ENCODE data around the gene REL.
"Not testable (repeated sequence)": the region's sequence is repeated elsewhere in the genome, so short reads cannot be mapped to it uniquely, and the experiment has no call there.

Gene REL

GRCh38 chr2:60847854-60848253, 33.5 kb upstream of the REL start:
- H3K4me3 ChIP-seq (ENCODE audit: low read length) = no peak overlapping the region
- H3K36me3 ChIP-seq (ENCODE audit: control insufficient read depth, low read depth, low read length) = no peaks in the 10 kb centered on the region
- H3K27me3 ChIP-seq (ENCODE audit: control insufficient read depth, insufficient read depth, low read length) = no peaks in the 10 kb centered on the region
- H3K27ac ChIP-seq (ENCODE audit: low read length) = no peak overlapping the region
- no peaks in the 10 kb centered on the region for H3K9me3 ChIP-seq (ENCODE audit: control insufficient read depth, low read depth, low read length)
- H3K9ac ChIP-seq (ENCODE audit: low read length) = no peak overlapping the region
- no peaks in the 10 kb centered on the region for H3K4me1 ChIP-seq (ENCODE audit: control insufficient read depth, low read depth, low read length)

GRCh38 chr2:60849187-60849586, 32.2 kb upstream of the REL start:
- H3K27me3 ChIP-seq (ENCODE audit: control insufficient read depth, insufficient read depth, low read length) = no peaks in the 10 kb centered on the region
- no peak overlapping the region for H3K27ac ChIP-seq (ENCODE audit: low read length)
- H3K4me1 ChIP-seq (ENCODE audit: control insufficient read depth, low read depth, low read length) = no peaks in the 10 kb centered on the region
- no peaks in the 10 kb centered on the region for H3K36me3 ChIP-seq (ENCODE audit: control insufficient read depth, low read depth, low read length)
- no peak overlapping the region for H3K9ac ChIP-seq (ENCODE audit: low read length)
- H3K4me3 ChIP-seq (ENCODE audit: low read length) = no peak overlapping the region
- H3K9me3 ChIP-seq (ENCODE audit: control insufficient read depth, low read depth, low read length) = no peaks in the 10 kb centered on the region

GRCh38 chr2:60852282-60852860, 29.0 kb upstream of the REL start:
- no peak overlapping the region for H3K27ac ChIP-seq (ENCODE audit: low read length)

GRCh38 chr2:60853531-60853930, 27.8 kb upstream of the REL start:
- H3K9me3 ChIP-seq (ENCODE audit: control insufficient read depth, low read depth, low read length) = no peaks in the 10 kb centered on the region
- H3K36me3 ChIP-seq (ENCODE audit: control insufficient read depth, low read depth, low read length) = no peaks in the 10 kb centered on the region
- H3K4me1 ChIP-seq (ENCODE audit: control insufficient read depth, low read depth, low read length) = no peaks in the 10 kb centered on the region
- H3K4me3 ChIP-seq (ENCODE audit: low read length) = no peak overlapping the region
- H3K27ac ChIP-seq (ENCODE audit: low read length) = no peak overlapping the region
- no peaks in the 10 kb centered on the region for H3K27me3 ChIP-seq (ENCODE audit: control insufficient read depth, insufficient read depth, low read length)
- no peak overlapping the region for H3K9ac ChIP-seq (ENCODE audit: low read length)

More at GRCh38 chr2:60852282-60852860, 29.0 kb upstream of the REL start:
- H3K9me3 ChIP-seq (ENCODE audit: control insufficient read depth, low read depth, low read length) = no peaks in the 10 kb centered on the region
- H3K4me1 ChIP-seq (ENCODE audit: control insufficient read depth, low read depth, low read length) = no peaks in the 10 kb centered on the region
- no peak overlapping the region for H3K4me3 ChIP-seq (ENCODE audit: low read length)
- no peaks in the 10 kb centered on the region for H3K36me3 ChIP-seq (ENCODE audit: control insufficient read depth, low read depth, low read length)
- H3K27me3 ChIP-seq (ENCODE audit: control insufficient read depth, insufficient read depth, low read length) = no peaks in the 10 kb centered on the region
- no peak overlapping the region for H3K9ac ChIP-seq (ENCODE audit: low read length)

GRCh38 chr2:60855989-60856669, 25.2 kb upstream of the REL start:
- no peak overlapping the region for H3K4me3 ChIP-seq (ENCODE audit: low read length)
- no peaks in the 10 kb centered on the region for H3K4me1 ChIP-seq (ENCODE audit: control insufficient read depth, low read depth, low read length)
- H3K27me3 ChIP-seq (ENCODE audit: control insufficient read depth, insufficient read depth, low read length) = no peaks in the 10 kb centered on the region
- no peak overlapping the region for H3K9ac ChIP-seq (ENCODE audit: low read length)
- no peaks in the 10 kb centered on the region for H3K9me3 ChIP-seq (ENCODE audit: control insufficient read depth, low read depth, low read length)
- no peaks in the 10 kb centered on the region for H3K36me3 ChIP-seq (ENCODE audit: control insufficient read depth, low read depth, low read length)
- no peak overlapping the region for H3K27ac ChIP-seq (ENCODE audit: low read length)

GRCh38 chr2:60857056-60857455, 24.3 kb upstream of the REL start:
- Histone ChIP-seq H3K4me1 (ENCODE audit: control insufficient read depth, low read depth, low read length) (no peaks in the 10 kb centered on the region), H3K9me3 (ENCODE audit: control insufficient read depth, low read depth, low read length) (no peaks in the 10 kb centered on the region), H3K4me3 (ENCODE audit: low read length) (no peak overlapping the region), H3K36me3 (ENCODE audit: control insufficient read depth, low read depth, low read length) (no peaks in the 10 kb centered on the region), H3K9ac (ENCODE audit: low read length) (no peak overlapping the region), H3K27me3 (ENCODE audit: control insufficient read depth, insufficient read depth, low read length) (no peaks in the 10 kb centered on the region), H3K27ac (ENCODE audit: low read length) (no peak overlapping the region)

GRCh38 chr2:60858897-60859311, 22.5 kb upstream of the REL start:
- H3K36me3 ChIP-seq (ENCODE audit: control insufficient read depth, low read depth, low read length) = no peaks in the 10 kb centered on the region
- H3K4me3 ChIP-seq (ENCODE audit: low read length) = no peak overlapping the region
- H3K27me3 ChIP-seq (ENCODE audit: control insufficient read depth, insufficient read depth, low read length) = no peaks in the 10 kb centered on the region
- H3K9ac ChIP-seq (ENCODE audit: low read length) = no peak overlapping the region
- H3K9me3 ChIP-seq (ENCODE audit: control insufficient read depth, low read depth, low read length) = no peaks in the 10 kb centered on the region
- H3K4me1 ChIP-seq (ENCODE audit: control insufficient read depth, low read depth, low read length) = no peaks in the 10 kb centered on the region
- H3K27ac ChIP-seq (ENCODE audit: low read length) = no peak overlapping the region

- Histone ChIP-seq H3K9ac (ENCODE audit: low read length) (no peak overlapping the region), H3K36me3 (ENCODE audit: control insufficient read depth, low read depth, low read length) (no peaks in the 10 kb centered on the region), H3K9me3 (ENCODE audit: control insufficient read depth, low read depth, low read length) (no peaks in the 10 kb centered on the region), H3K27ac (ENCODE audit: low read length) (no peak overlapping the region), H3K4me1 (ENCODE audit: control insufficient read depth, low read depth, low read length) (no peaks in the 10 kb centered on the region), H3K4me3 (ENCODE audit: low read length) (no peak overlapping the region), H3K27me3 (ENCODE audit: control insufficient read depth, insufficient read depth, low read length) (no peaks in the 10 kb centered on the region)
Observed at GRCh38 chr2:60861736-60862135, 19.6 kb upstream of the REL start.

- H3K36me3 ChIP-seq (ENCODE audit: control insufficient read depth, low read depth, low read length) = no peaks in the 10 kb centered on the region
- H3K9ac ChIP-seq (ENCODE audit: low read length) = no peak overlapping the region
- no peaks in the 10 kb centered on the region for H3K27me3 ChIP-seq (ENCODE audit: control insufficient read depth, insufficient read depth, low read length)
- H3K4me3 ChIP-seq (ENCODE audit: low read length) = no peak overlapping the region
- H3K27ac ChIP-seq (ENCODE audit: low read length) = no peak overlapping the region
- H3K4me1 ChIP-seq (ENCODE audit: control insufficient read depth, low read depth, low read length) = no peaks in the 10 kb centered on the region
- H3K9me3 ChIP-seq (ENCODE audit: control insufficient read depth, low read depth, low read length) = no peaks in the 10 kb centered on the region
Observed at GRCh38 chr2:60862642-60863041, 18.7 kb upstream of the REL start.

GRCh38 chr2:60865361-60865760, 16.0 kb upstream of the REL start:
- H3K4me1 ChIP-seq (ENCODE audit: control insufficient read depth, low read depth, low read length) = not testable (repeated sequence)

GRCh38 chr2:60867007-60867406, 14.4 kb upstream of the REL start:
- H3K4me3 ChIP-seq (ENCODE audit: low read length) = no peak overlapping the region
- H3K27ac ChIP-seq (ENCODE audit: low read length) = no peak overlapping the region
- no peak overlapping the region for H3K9ac ChIP-seq (ENCODE audit: low read length)
- no peaks in the 10 kb centered on the region for H3K4me1 ChIP-seq (ENCODE audit: control insufficient read depth, low read depth, low read length)
- no peaks in the 10 kb centered on the region for H3K36me3 ChIP-seq (ENCODE audit: control insufficient read depth, low read depth, low read length)
- H3K27me3 ChIP-seq (ENCODE audit: control insufficient read depth, insufficient read depth, low read length) = no peaks in the 10 kb centered on the region
- no peaks in the 10 kb centered on the region for H3K9me3 ChIP-seq (ENCODE audit: control insufficient read depth, low read depth, low read length)

More at GRCh38 chr2:60865361-60865760, 16.0 kb upstream of the REL start:
- not testable (repeated sequence) for H3K9me3 ChIP-seq (ENCODE audit: control insufficient read depth, low read depth, low read length); H3K9ac ChIP-seq (ENCODE audit: low read length); H3K36me3 ChIP-seq (ENCODE audit: control insufficient read depth, low read depth, low read length); H3K4me3 ChIP-seq (ENCODE audit: low read length); H3K27ac ChIP-seq (ENCODE audit: low read length); H3K27me3 ChIP-seq (ENCODE audit: control insufficient read depth, insufficient read depth, low read length)

- H3K9me3 ChIP-seq (ENCODE audit: control insufficient read depth, low read depth, low read length) = no peaks in the 10 kb centered on the region
- H3K27ac ChIP-seq (ENCODE audit: low read length) = no peak overlapping the region
- no peaks in the 10 kb centered on the region for H3K27me3 ChIP-seq (ENCODE audit: control insufficient read depth, insufficient read depth, low read length)
- H3K9ac ChIP-seq (ENCODE audit: low read length) = no peak overlapping the region
- H3K4me3 ChIP-seq (ENCODE audit: low read length) = no peak overlapping the region
- H3K36me3 ChIP-seq (ENCODE audit: control insufficient read depth, low read depth, low read length) = no peaks in the 10 kb centered on the region
- H3K4me1 ChIP-seq (ENCODE audit: control insufficient read depth, low read depth, low read length) = no peaks in the 10 kb centered on the region
Observed at GRCh38 chr2:60867848-60868247, 13.5 kb upstream of the REL start.
